Naive thymus-derived CD4-positive, alpha-beta T cell (primary cell): ENCODE results near the gene MYRF. TPM values are rescaled to one million over a fixed set of nuclear protein-coding genes. Genes with fewer than 3 reads are reported as not detected.

Experiments used
- ATAC-seq: fragments of 150-1000 bp; cut with Tn5 transposase; 2 replicates; pipeline ENCODE4 v1.10.0; 2021; ENCODE audit warnings: mild to moderate bottlenecking, moderate library complexity
- CTCF ChIA-PET: fragments of 350-600 bp; sonication (Branson Sonifier 250); formaldehyde crosslinking; loops from one replicate; lab custom pipeline; 2021; ENCODE audit warnings: antibody characterized with exemption; lab: Charles Lee
- POLR2A ChIA-PET: fragments of 350-600 bp; sonication (Branson Sonifier 250); formaldehyde crosslinking; loops from one replicate; lab custom pipeline; 2021; ENCODE audit warnings: antibody characterized with exemption, inconsistent platforms; lab: Charles Lee
- DNase-seq, 9 donors: peaks; one replicate each; pipeline versions ENCODE4 v3.0.0 to v3.0.0-alpha.2; 2020 to 2022; ENCODE audit warnings: mixed read lengths in 1 of 9
- H3K27ac ChIP-seq: one replicate; pipeline ENCODE4 v1.7.0; 2013; ENCODE audit warnings: mild to moderate bottlenecking, low read depth, low read length, moderate library complexity
- H3K27me3 ChIP-seq, 2 donors: one replicate each; pipeline ENCODE4 v1.7.0; 2013; ENCODE audit warnings: low read length in 2 of 2, mild to moderate bottlenecking in 2 of 2, moderate library complexity in 2 of 2; ENCODE audit not compliant: control insufficient read depth in 2 of 2, insufficient read depth in 2 of 2
- H3K36me3 ChIP-seq, 3 experiments: 1 replicate in 2 of 3; 2 replicates in 1 of 3; pipeline ENCODE4 v1.7.0; 2013; ENCODE audit warnings: low read length in 3 of 3, mild to moderate bottlenecking in 3 of 3, moderate library complexity in 1 of 3; ENCODE audit not compliant: insufficient read depth in 3 of 3, control insufficient read depth in 2 of 3
- H3K4me1 ChIP-seq, 2 donors: one replicate each; pipeline ENCODE4 v1.7.0; 2013; ENCODE audit warnings: low read length in 2 of 2, mild to moderate bottlenecking in 2 of 2, moderate library complexity in 1 of 2; ENCODE audit not compliant: control insufficient read depth in 2 of 2, insufficient read depth in 2 of 2
- H3K4me3 ChIP-seq: 2 replicates; pipeline ENCODE4 v1.7.0; 2013; ENCODE audit warnings: mild to moderate bottlenecking, low read length
- H3K9me3 ChIP-seq, 3 experiments: 1 replicate in 2 of 3; 2 replicates in 1 of 3; pipeline ENCODE4 v1.7.0; 2013; ENCODE audit warnings: low read length in 3 of 3; ENCODE audit not compliant: control insufficient read depth in 2 of 3
- H3K27ac Mint-ChIP-seq, 9 donors: one replicate each; pipeline ENCODE4 v1.8.0; 2020 to 2022; ENCODE audit warnings: mixed read lengths in 9 of 9, mild to moderate bottlenecking in 8 of 9, moderate library complexity in 5 of 9, inconsistent platforms in 2 of 9
- H3K27me3 Mint-ChIP-seq, 5 donors: one replicate each; pipeline ENCODE4 v1.8.0; 2021 to 2022; ENCODE audit warnings: mixed read lengths in 5 of 5, mild to moderate bottlenecking in 1 of 5
- H3K36me3 Mint-ChIP-seq, 5 donors: one replicate each; pipeline ENCODE4 v1.8.0; 2020 to 2022; ENCODE audit warnings: mixed read lengths in 5 of 5, mild to moderate bottlenecking in 3 of 5, inconsistent platforms in 1 of 5
- H3K4me1 Mint-ChIP-seq, 7 donors: one replicate each; pipeline ENCODE4 v1.8.0; 2020 to 2022; ENCODE audit warnings: mixed read lengths in 7 of 7, mild to moderate bottlenecking in 3 of 7, inconsistent platforms in 1 of 7
- H3K4me3 Mint-ChIP-seq, 10 donors: one replicate each; pipeline ENCODE4 v1.8.0; 2020 to 2022; ENCODE audit warnings: mild to moderate bottlenecking in 10 of 10, mixed read lengths in 10 of 10, moderate library complexity in 6 of 10, inconsistent platforms in 2 of 10
- H3K9me3 Mint-ChIP-seq, 11 donors: one replicate each; pipeline ENCODE4 v1.8.0; 2020 to 2022; ENCODE audit warnings: mixed read lengths in 11 of 11, mild to moderate bottlenecking in 4 of 11, inconsistent platforms in 1 of 11, moderate library complexity in 1 of 11
- intact Hi-C, 2 donors: fragments of 100-400 bp; cut with micrococcal nuclease; formaldehyde crosslinking; loops; one replicate each; pipeline ENCODE4 v1.15.1; 2023
- polyA plus RNA-seq, 2 donors: library from polyadenylated mRNA; unstranded; fragments of 300-500 nt; fragmentation: Illumina TruSeq; gene quantifications; one replicate each; pipeline ENCODE4 v1.2.3, GENCODE V29; 2021
- total RNA-seq, 6 experiments: library from RNA in 5 of 6; stranded (reverse) in 5 of 6; gene quantifications; 1 replicate in 5 of 6; 2 replicates in 1 of 6; pipeline ENCODE4 v1.2.3 and lab custom pipeline; 2021 to 2026

MYRF gene
- total and polyA plus RNA-seq, 7 experiments from 2014 or later = 0.19 to 1.5 (median 0.36) TPM; not detected in 1

GRCh38 chr11:61785837-61786402, 33.5 kb downstream of the MYRF start:
- no peak overlapping the region for H3K4me3 ChIP-seq
- H3K36me3 ChIP-seq = peaks cover 3 to 69% (median 8%) of the 10 kb centered on the region in 3 experiments
- H3K9me3 Mint-ChIP-seq = no peaks in the 10 kb centered on the region
- H3K27ac ChIP-seq = no peak overlapping the region
- H3K27ac Mint-ChIP-seq = no peak overlapping the region
- H3K27me3 Mint-ChIP-seq = no peaks in the 10 kb centered on the region
- POLR2A ChIA-PET = no interaction called here
- H3K27me3 ChIP-seq = no peaks in the 10 kb centered on the region
- peaks cover 0 to 25% (median 6%) of the 10 kb centered on the region in 5 donors for H3K36me3 Mint-ChIP-seq
- H3K4me1 ChIP-seq = no peaks in the 10 kb centered on the region
- CTCF ChIA-PET = no interaction called here
- DNase-seq (no peak), ATAC-seq (no peak)
- no peak overlapping the region for H3K4me3 Mint-ChIP-seq
- H3K4me1 Mint-ChIP-seq = peaks cover 0 to 19% (median 13%) of the 10 kb centered on the region in 7 donors
- intact Hi-C loops = no loop called here
- H3K9me3 ChIP-seq = no peaks in the 10 kb centered on the region

- H3K4me3 ChIP-seq = no peak overlapping the region
- Mint-ChIP-seq H3K4me1 (peaks cover 8 to 34% (median 21%) of the 10 kb centered on the region in 7 donors), H3K4me3 (no peak overlapping the region), H3K9me3 (no peaks in the 10 kb centered on the region), H3K27me3 (no peaks in the 10 kb centered on the region), H3K27ac (no peak overlapping the region), H3K36me3 (peaks cover 0 to 25% (median 6%) of the 10 kb centered on the region in 5 donors)
- CTCF ChIA-PET = interaction anchor here (0.6 to 1.3 kb wide), 2 partner anchors 9 to 324 kb away, joined by 4 to 9 read pairs; no protein-coding TSS in a partner anchor
- no peak for DNase-seq
- ATAC-seq = no peak
- peaks cover 3 to 69% (median 8%) of the 10 kb centered on the region in 3 experiments for H3K36me3 ChIP-seq
- intact Hi-C loops = no loop called here
- H3K4me1 ChIP-seq = peaks cover 9 to 10% of the 10 kb centered on the region in 2 donors
- no peaks in the 10 kb centered on the region for H3K9me3 ChIP-seq
- no peaks in the 10 kb centered on the region for H3K27me3 ChIP-seq
- POLR2A ChIA-PET = no interaction called here
- no peak overlapping the region for H3K27ac ChIP-seq
Measured at GRCh38 chr11:61787928-61788491, 35.6 kb downstream of the MYRF start.

GRCh38 chr11:61791737-61792309, 39.4 kb downstream of the MYRF start:
- peak; percentile 60 for ATAC-seq
- Histone ChIP-seq H3K27me3 (no peaks in the 10 kb centered on the region), H3K27ac (peak overlapping the region; percentile 96), H3K4me1 (peaks cover 9 to 14% of the 10 kb centered on the region in 2 donors), H3K4me3 (peak overlapping the region; percentile 82), H3K36me3 (peaks cover 0 to 43% (median 8%) of the 10 kb centered on the region in 3 experiments), H3K9me3 (no peaks in the 10 kb centered on the region)
- ChIA-PET CTCF (interaction anchor here (1.6 kb wide), 1 partner anchor 108 kb away, joined by 4 read pairs; no protein-coding TSS in a partner anchor), POLR2A (interaction anchor here (0.9 to 2.6 kb wide), 6 partner anchors 24 to 316 kb away, joined by 3 to 14 read pairs (median 4); partner anchors contain the start of gene FADS1)
- peaks cover 14 to 51% (median 31%) of the 10 kb centered on the region in 7 donors for H3K4me1 Mint-ChIP-seq
- peak overlapping the region; percentile 96 to 100 (median 99) for H3K27ac Mint-ChIP-seq
- DNase-seq = peak in 4 of 9 donors; percentile 28 to 51 (median 34)
- H3K36me3 Mint-ChIP-seq = peaks cover 0 to 24% (median 6%) of the 10 kb centered on the region in 5 donors
- H3K4me3 Mint-ChIP-seq = peak overlapping the region; percentile 91 to 99 (median 96)
- H3K27me3 Mint-ChIP-seq = no peaks in the 10 kb centered on the region
- intact Hi-C loops = loop anchor here (1.0 to 5.0 kb wide), 15 partner anchors 15 to 935 kb away; partner anchors contain the start of genes FADS2 (in 2 of the 2), FTH1 (in 2 of the 2), CPSF7 (in 1 of the 2) and FADS3 (in 1 of the 2)
- H3K9me3 Mint-ChIP-seq = no peaks in the 10 kb centered on the region

DNA sequence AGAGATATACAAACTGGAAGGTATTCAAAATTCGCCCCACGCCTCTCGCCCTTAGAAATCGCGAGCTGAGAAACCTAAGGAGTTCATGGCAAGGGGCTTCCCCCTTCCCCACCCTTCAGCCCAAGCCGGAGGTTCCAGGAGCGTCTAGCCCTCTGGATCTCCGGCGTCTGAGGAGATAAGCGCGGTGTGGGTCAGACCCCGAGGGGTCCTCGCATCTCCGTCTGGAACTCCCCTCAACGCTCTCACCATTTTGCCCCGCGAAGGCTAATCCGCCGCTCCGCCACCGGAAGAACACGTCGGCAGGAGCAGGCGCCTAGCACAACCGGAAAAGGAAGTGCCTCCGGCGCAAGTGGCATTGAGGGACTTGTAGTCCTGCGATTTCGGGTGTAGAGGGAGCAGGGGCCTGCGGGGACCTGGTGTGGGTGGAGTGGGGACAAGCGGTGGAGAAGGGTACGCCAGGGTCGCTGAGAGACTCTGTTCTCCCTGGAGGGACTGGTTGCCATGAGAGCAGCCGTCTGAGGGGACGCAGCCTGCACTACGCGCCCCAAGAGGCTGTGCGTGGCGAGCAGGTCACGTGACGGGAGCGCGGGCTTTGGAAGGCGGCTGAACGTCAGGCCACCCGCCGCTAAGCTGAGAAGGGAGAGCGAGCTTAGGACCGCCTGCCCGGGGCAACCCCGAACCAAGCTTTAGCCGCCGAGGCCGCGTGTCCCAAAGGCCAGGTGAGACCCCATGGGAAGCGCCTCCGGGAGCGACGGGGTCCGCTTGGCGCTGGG, 40.1 kb downstream of the MYRF start, which contains the start of the genes FEN1 and TMEM258:
TSS of gene FEN1 (plus strand) at position 602 of the 773 bp plus-strand sequence. CDS start 2,451 bp downstream, outside the sequence.
TSS of gene TMEM258 (minus strand) at position 290 of the 773 bp plus-strand sequence. CDS start at position 249, 41 bp downstream.
- Mint-ChIP-seq H3K4me3 (peak within 1 kb of the TSS; percentile 91 to 99 (median 96)), H3K27me3 (no peaks in the 10 kb centered on the region), H3K27ac (peak within 1 kb of the TSS; percentile 96 to 100 (median 99)), H3K9me3 (no peaks in the 10 kb centered on the region), H3K36me3 (peaks cover 0 to 24% (median 6%) of the 10 kb centered on the region in 5 donors), H3K4me1 (peaks cover 14 to 57% (median 34%) of the 10 kb centered on the region in 7 donors)
- DNase-seq = peak; percentile 82 to 91 (median 88)
- Histone ChIP-seq H3K9me3 (no peaks in the 10 kb centered on the region), H3K36me3 (peaks cover 0 to 37% (median 8%) of the 10 kb centered on the region in 3 experiments), H3K27ac (peak within 1 kb of the TSS; percentile 96), H3K4me3 (peak within 1 kb of the TSS; percentile 82), H3K4me1 (peaks cover 9 to 14% of the 10 kb centered on the region in 2 donors), H3K27me3 (no peaks in the 10 kb centered on the region)
- ChIA-PET POLR2A (interaction anchor here (0.9 to 2.6 kb wide), 8 partner anchors 23 to 331 kb away, joined by 3 to 14 read pairs (median 4); partner anchors contain the start of genes FADS1 and FTH1), CTCF (interaction anchor here (1.3 to 1.6 kb wide), 3 partner anchors 107 to 289 kb away, joined by 3 to 4 read pairs (median 4); no protein-coding TSS in a partner anchor)
- intact Hi-C loops = loop anchor here (1.0 to 5.0 kb wide), 15 partner anchors 15 to 934 kb away; partner anchors contain the start of genes FADS2 (in 2 of the 2), FTH1 (in 2 of the 2), CPSF7 (in 1 of the 2) and FADS3 (in 1 of the 2)
- peak; percentile 91 for ATAC-seq

- Histone ChIP-seq H3K27ac (peak overlapping the region; percentile 96), H3K9me3 (no peaks in the 10 kb centered on the region), H3K4me1 (peaks cover 9 to 14% of the 10 kb centered on the region in 2 donors), H3K27me3 (no peaks in the 10 kb centered on the region), H3K4me3 (peak overlapping the region; percentile 82), H3K36me3 (peaks cover 0 to 29% (median 8%) of the 10 kb centered on the region in 3 experiments)
- Mint-ChIP-seq H3K4me3 (peak overlapping the region; percentile 91 to 99 (median 96)), H3K36me3 (peaks cover 0 to 24% (median 6%) of the 10 kb centered on the region in 5 donors), H3K9me3 (no peaks in the 10 kb centered on the region), H3K27me3 (no peaks in the 10 kb centered on the region), H3K27ac (peak overlapping the region; percentile 78 to 100 (median 98)), H3K4me1 (peaks cover 14 to 58% (median 34%) of the 10 kb centered on the region in 7 donors)
- intact Hi-C loops = loop anchor here (2.0 to 5.0 kb wide), 5 partner anchors 46 to 934 kb away; partner anchors contain the start of genes FADS3 (in 1 of the 2), FTH1 (in 1 of the 2), HNRNPUL2 (in 1 of the 2) and PRPF19 (in 1 of the 2)
- ChIA-PET CTCF (interaction anchor here (1.3 to 1.6 kb wide), 3 partner anchors 106 to 289 kb away, joined by 3 to 4 read pairs (median 4); no protein-coding TSS in a partner anchor), POLR2A (interaction anchor here (1.0 to 2.6 kb wide), 6 partner anchors 22 to 330 kb away, joined by 3 to 14 read pairs (median 5); partner anchors contain the start of genes FADS1 and FTH1)
- ATAC-seq = no peak
- DNase-seq = no peak
Measured at GRCh38 chr11:61793083-61793828, 40.8 kb downstream of the MYRF start.
